CD4-positive, CD25-positive, alpha-beta regulatory T cell (primary cell): ENCODE results near the gene TNFRSF25. TPM values are rescaled to one million over a fixed set of nuclear protein-coding genes. Genes with fewer than 3 reads are reported as not detected.
A peak's percentile ranks its signal among the peaks of the same experiment; 100 is the strongest.

Source experiments
- ATAC-seq, 2 donors: fragments of 150-1000 bp; cut with Tn5 transposase; one replicate each; pipeline ENCODE4 v1.10.0; 2021; ENCODE audit warnings: low read depth in 2 of 2, moderate number of reproducible peaks in 2 of 2, moderate library complexity in 1 of 2
- DNase-seq, 3 donors: peaks; one replicate each; pipeline versions ENCODE4 v3.0.0 to v3.0.0-alpha.2; 2012 to 2022; ENCODE audit warnings: mixed read lengths in 1 of 3
- H3K27ac ChIP-seq: one replicate; pipeline ENCODE4 v1.7.0; 2013; ENCODE audit warnings: mild to moderate bottlenecking, low read length; ENCODE audit not compliant: insufficient read depth, poor library complexity, severe bottlenecking
- H3K27me3 ChIP-seq: one replicate; pipeline ENCODE4 v1.7.0; 2013; ENCODE audit warnings: low read length; ENCODE audit not compliant: control insufficient read depth, insufficient read depth
- H3K36me3 ChIP-seq: one replicate; pipeline ENCODE4 v1.7.0; 2013; ENCODE audit warnings: mild to moderate bottlenecking, low read length, moderate library complexity; ENCODE audit not compliant: control insufficient read depth, insufficient read depth
- H3K4me1 ChIP-seq: 2 replicates; pipeline ENCODE4 v1.7.0; 2013; ENCODE audit warnings: mild to moderate bottlenecking, low read length; ENCODE audit not compliant: insufficient read depth, control insufficient read depth, poor library complexity, severe bottlenecking
- H3K4me3 ChIP-seq: one replicate; pipeline ENCODE4 v1.7.0; 2013; ENCODE audit warnings: low read depth, mild to moderate bottlenecking, low read length, moderate library complexity
- H3K9me3 ChIP-seq, 2 experiments: 1 replicate in 1 of 2; 2 replicates in 1 of 2; pipeline ENCODE4 v1.7.0; 2013; ENCODE audit warnings: low read length in 2 of 2, mild to moderate bottlenecking in 1 of 2, moderate library complexity in 1 of 2; ENCODE audit not compliant: control insufficient read depth in 2 of 2
- H3K27ac Mint-ChIP-seq, 3 donors: one replicate each; pipeline ENCODE4 v1.8.0; 2020 to 2022; ENCODE audit warnings: mild to moderate bottlenecking in 3 of 3, mixed read lengths in 3 of 3, moderate library complexity in 2 of 3
- H3K27me3 Mint-ChIP-seq: one replicate; pipeline ENCODE4 v1.8.0; 2022; ENCODE audit warnings: mild to moderate bottlenecking, mixed read lengths
- H3K36me3 Mint-ChIP-seq: one replicate; pipeline ENCODE4 v1.8.0; 2020; ENCODE audit warnings: mixed read lengths
- H3K4me1 Mint-ChIP-seq, 4 donors: one replicate each; pipeline ENCODE4 v1.8.0; 2020 to 2022; ENCODE audit warnings: mixed read lengths in 4 of 4, mild to moderate bottlenecking in 1 of 4
- H3K4me3 Mint-ChIP-seq, 4 donors: one replicate each; pipeline ENCODE4 v1.8.0; 2020 to 2022; ENCODE audit warnings: mild to moderate bottlenecking in 4 of 4, mixed read lengths in 4 of 4, moderate library complexity in 3 of 4
- H3K9me3 Mint-ChIP-seq, 7 donors: one replicate each; pipeline ENCODE4 v1.8.0; 2020 to 2022; ENCODE audit warnings: mixed read lengths in 7 of 7, mild to moderate bottlenecking in 3 of 7, moderate library complexity in 2 of 7
- polyA plus RNA-seq, 4 donors: library from polyadenylated mRNA; unstranded; fragments of 300-500 nt; fragmentation: Illumina TruSeq; gene quantifications; one replicate each; pipeline ENCODE4 v1.2.3, GENCODE V29; 2021
- total RNA-seq: library from RNA; stranded (reverse); gene quantifications from one replicate; pipeline ENCODE4 v1.2.3, GENCODE V29; 2022

TNFRSF25 gene
- total and polyA plus RNA-seq, 5 donors from 2014 or later, result 23.3 to 258 (median 31.4) TPM

DNA sequence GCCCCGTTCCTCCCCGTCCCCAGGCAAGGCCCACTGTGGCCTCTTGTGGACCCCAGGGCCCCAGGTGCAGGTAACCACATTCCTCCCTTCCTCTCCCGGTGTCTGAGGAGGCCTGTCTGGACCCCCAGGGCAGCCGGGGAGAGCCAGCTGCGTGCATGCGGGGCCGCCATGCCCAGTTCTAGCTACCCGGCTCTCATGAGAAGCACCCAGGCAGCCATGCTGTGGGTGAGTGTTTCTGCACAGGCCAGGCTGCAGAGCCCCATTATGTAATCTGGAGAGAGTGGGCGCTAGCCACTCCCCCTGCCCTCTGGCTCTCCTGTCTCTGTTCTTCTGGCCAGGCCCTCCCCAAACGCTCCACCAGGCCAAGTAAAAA lies 43.9 kb upstream of the TNFRSF25 start:
- no peaks in the 10 kb centered on the region for H3K36me3 ChIP-seq
- no peak overlapping the region for H3K27ac ChIP-seq
- H3K4me3 ChIP-seq, result no peak overlapping the region
- no peaks in the 10 kb centered on the region for H3K36me3 Mint-ChIP-seq
- DNase-seq (no peak), ATAC-seq (no peak)
- no peaks in the 10 kb centered on the region for H3K4me1 ChIP-seq
- H3K27me3 Mint-ChIP-seq, result peaks cover 4% of the 10 kb centered on the region
- H3K27me3 ChIP-seq, result no peaks in the 10 kb centered on the region
- no peaks in the 10 kb centered on the region for H3K9me3 Mint-ChIP-seq
- no peak overlapping the region for H3K27ac Mint-ChIP-seq
- H3K9me3 ChIP-seq, result no peaks in the 10 kb centered on the region
- no peak overlapping the region for H3K4me3 Mint-ChIP-seq
- no peaks in the 10 kb centered on the region for H3K4me1 Mint-ChIP-seq

DNA sequence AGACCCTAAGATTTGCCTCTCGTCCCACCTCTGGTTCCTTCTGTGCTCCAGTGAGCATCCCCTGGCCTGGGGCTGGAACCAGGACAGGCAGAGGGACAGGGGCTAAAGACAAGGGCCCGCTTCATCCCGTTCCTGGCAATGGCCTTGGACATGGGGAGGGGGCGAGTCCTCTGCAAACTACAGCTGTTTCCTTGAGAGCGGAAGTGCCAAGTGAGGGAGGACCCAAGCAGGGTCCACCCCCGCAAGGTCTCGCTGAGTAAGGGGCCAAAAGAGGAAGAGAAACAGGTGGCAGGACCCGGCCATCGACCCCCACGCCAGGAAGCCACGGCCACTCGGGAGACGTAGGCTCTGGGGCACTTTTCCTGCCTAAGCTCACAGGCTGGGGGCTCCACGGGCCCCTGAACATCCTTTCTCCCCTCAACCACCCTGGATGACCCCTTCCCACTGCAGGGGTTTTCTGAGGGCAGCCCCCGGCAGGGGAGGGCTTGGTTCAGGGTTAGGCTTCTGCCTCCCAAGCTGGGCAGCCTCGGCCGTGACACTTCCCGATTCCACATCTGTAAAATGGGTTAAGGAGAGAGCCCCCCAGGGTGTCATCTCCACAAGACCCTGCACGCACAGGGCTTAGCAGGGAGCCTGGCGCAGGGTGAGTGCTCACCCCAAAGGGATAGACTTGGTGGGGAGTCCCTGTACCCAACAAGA lies 43.4 kb upstream of the TNFRSF25 start:
- H3K9me3 Mint-ChIP-seq, result no peaks in the 10 kb centered on the region
- no peaks in the 10 kb centered on the region for H3K36me3 Mint-ChIP-seq

DNA sequence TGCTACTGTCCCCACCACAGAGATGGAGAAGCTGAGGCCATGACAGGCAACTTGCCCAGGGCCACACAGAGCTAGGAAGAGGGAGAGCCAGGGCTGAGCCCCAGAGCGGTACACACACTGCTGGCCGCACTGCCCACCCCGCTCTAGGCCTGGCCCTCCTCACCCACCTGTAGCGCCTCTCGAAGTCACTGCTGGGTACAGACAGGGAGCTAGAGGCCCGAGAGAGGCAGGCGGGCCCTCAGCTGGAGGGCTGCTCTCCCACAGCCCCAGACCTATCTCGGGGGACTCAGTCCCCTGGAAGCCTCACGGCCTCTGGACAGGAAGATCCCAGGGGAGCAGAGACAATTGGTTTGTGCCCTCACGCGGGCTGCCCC lies 42.8 kb upstream of the TNFRSF25 start:
- H3K4me3 Mint-ChIP-seq, result no peak overlapping the region
- H3K36me3 ChIP-seq, result no peaks in the 10 kb centered on the region
- no peaks in the 10 kb centered on the region for H3K9me3 ChIP-seq
- H3K4me3 ChIP-seq, result no peak overlapping the region
- no peak overlapping the region for H3K27ac ChIP-seq
- ATAC-seq, result no peak
- no peaks in the 10 kb centered on the region for H3K9me3 Mint-ChIP-seq
- no peaks in the 10 kb centered on the region for H3K4me1 Mint-ChIP-seq
- no peak overlapping the region for H3K27ac Mint-ChIP-seq
- H3K27me3 Mint-ChIP-seq, result peaks cover 4% of the 10 kb centered on the region
- no peaks in the 10 kb centered on the region for H3K4me1 ChIP-seq
- H3K27me3 ChIP-seq, result no peaks in the 10 kb centered on the region
- no peak for DNase-seq
- no peaks in the 10 kb centered on the region for H3K36me3 Mint-ChIP-seq

More for the DNA sequence above, 43.4 kb upstream of the TNFRSF25 start:
- Histone ChIP-seq H3K27me3 (no peaks in the 10 kb centered on the region), H3K27ac (no peak overlapping the region), H3K4me1 (no peaks in the 10 kb centered on the region), H3K9me3 (no peaks in the 10 kb centered on the region), H3K4me3 (no peak overlapping the region), H3K36me3 (no peaks in the 10 kb centered on the region)
- ATAC-seq (no peak), DNase-seq (no peak)
- Mint-ChIP-seq H3K27me3 (peaks cover 4% of the 10 kb centered on the region), H3K4me3 (no peak overlapping the region), H3K27ac (no peak overlapping the region), H3K4me1 (no peaks in the 10 kb centered on the region)

DNA sequence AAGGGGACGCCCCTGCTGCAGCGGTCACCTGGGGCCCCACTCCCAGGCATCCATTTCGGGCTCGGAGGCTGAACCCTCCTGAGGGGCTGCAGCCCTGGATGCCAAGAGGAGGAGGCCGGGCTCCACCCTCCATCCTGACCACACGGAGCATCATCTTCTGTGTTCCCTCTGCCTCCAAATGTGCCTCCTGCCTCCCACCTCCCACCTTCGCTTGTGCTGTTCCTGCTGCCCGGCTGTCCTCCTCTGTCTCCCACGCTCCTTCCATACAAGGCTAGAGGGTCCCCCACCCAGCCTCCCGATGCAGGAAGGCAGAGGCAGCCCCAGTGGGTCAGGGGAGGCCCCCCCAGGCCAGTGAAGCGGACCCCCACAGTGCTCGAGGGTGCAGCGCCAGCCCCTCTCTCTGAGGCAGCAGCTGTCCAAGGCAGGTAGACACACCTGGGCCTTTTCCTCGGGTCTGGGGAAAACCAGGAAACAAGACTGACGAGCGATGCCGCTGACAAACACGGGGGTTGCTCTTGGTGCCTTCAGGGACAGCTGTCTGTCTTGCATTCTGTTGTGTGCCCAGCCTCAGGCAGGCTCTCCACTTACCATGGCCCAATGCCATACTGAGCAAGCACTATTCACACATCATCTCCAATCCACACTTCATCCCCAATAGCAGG lies 42.3 kb upstream of the TNFRSF25 start:
- Mint-ChIP-seq H3K4me3 (no peak overlapping the region), H3K4me1 (no peaks in the 10 kb centered on the region), H3K27ac (no peak overlapping the region), H3K27me3 (peaks cover 4% of the 10 kb centered on the region), H3K36me3 (no peaks in the 10 kb centered on the region), H3K9me3 (no peaks in the 10 kb centered on the region)
- ATAC-seq (no peak), DNase-seq (no peak)
- H3K27ac ChIP-seq, result no peak overlapping the region
- no peaks in the 10 kb centered on the region for H3K4me1 ChIP-seq
- H3K36me3 ChIP-seq, result no peaks in the 10 kb centered on the region
- H3K27me3 ChIP-seq, result no peaks in the 10 kb centered on the region
- H3K9me3 ChIP-seq, result no peaks in the 10 kb centered on the region
- H3K4me3 ChIP-seq, result no peak overlapping the region

DNA sequence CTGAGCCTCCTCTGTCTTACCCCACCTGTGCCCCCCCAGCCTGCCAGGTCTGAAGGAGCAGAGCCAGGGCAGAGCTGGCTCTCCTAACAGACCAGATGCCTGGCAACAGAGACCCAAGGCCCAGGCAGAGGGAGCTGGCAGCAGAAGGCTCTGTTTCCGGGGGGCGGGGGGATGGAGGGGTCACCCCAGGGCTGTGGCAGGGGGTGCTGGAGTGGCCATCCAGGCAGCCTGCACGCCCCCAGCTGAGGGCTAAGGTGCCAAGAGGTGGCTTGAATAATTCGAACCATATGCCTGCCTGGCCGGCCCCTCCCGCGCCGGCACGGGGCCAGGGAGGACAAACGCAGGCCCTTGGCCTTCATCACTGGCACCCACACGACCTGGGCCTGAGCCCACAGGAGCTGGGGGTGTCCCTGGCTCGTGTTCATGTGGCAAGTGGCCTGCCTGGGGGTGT lies 41.5 kb upstream of the TNFRSF25 start:
- no peaks in the 10 kb centered on the region for H3K9me3 ChIP-seq
- H3K36me3 Mint-ChIP-seq, result no peaks in the 10 kb centered on the region
- H3K36me3 ChIP-seq, result no peaks in the 10 kb centered on the region
- no peak for DNase-seq
- no peaks in the 10 kb centered on the region for H3K4me1 ChIP-seq
- no peak overlapping the region for H3K4me3 Mint-ChIP-seq
- H3K4me1 Mint-ChIP-seq, result no peaks in the 10 kb centered on the region
- no peak overlapping the region for H3K27ac ChIP-seq
- H3K27me3 Mint-ChIP-seq, result peaks cover 4% of the 10 kb centered on the region
- ATAC-seq, result no peak
- no peak overlapping the region for H3K27ac Mint-ChIP-seq
- no peak overlapping the region for H3K4me3 ChIP-seq
- no peaks in the 10 kb centered on the region for H3K27me3 ChIP-seq
- H3K9me3 Mint-ChIP-seq, result no peaks in the 10 kb centered on the region

DNA sequence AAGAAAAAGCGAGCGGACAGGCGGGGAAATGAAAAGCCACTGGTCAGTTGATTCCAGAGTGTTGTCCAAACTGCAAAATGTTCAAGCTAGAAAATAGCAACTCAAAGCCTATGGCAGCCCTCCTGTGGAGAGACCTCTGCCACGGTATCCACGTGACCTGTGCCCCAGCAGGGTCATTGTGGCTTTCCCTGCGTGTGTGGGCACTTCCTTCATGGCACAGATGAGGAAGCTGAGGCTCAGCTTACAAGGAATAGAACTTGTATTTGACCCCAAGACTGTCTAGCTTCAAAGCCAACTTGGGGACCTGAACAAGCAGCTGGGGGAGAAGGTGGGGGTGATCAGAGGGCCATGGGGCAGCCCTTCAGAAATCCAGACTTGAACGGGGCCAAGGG lies 41.1 kb upstream of the TNFRSF25 start:
- Histone ChIP-seq H3K27me3 (no peaks in the 10 kb centered on the region), H3K36me3 (no peaks in the 10 kb centered on the region), H3K4me1 (no peaks in the 10 kb centered on the region), H3K4me3 (no peak overlapping the region), H3K9me3 (no peaks in the 10 kb centered on the region), H3K27ac (no peak overlapping the region)
- no peaks in the 10 kb centered on the region for H3K4me1 Mint-ChIP-seq
- no peaks in the 10 kb centered on the region for H3K36me3 Mint-ChIP-seq
- H3K27ac Mint-ChIP-seq, result no peak overlapping the region
- H3K27me3 Mint-ChIP-seq, result peaks cover 4% of the 10 kb centered on the region
- ATAC-seq (no peak), DNase-seq (no peak)
- no peak overlapping the region for H3K4me3 Mint-ChIP-seq
- no peaks in the 10 kb centered on the region for H3K9me3 Mint-ChIP-seq

DNA sequence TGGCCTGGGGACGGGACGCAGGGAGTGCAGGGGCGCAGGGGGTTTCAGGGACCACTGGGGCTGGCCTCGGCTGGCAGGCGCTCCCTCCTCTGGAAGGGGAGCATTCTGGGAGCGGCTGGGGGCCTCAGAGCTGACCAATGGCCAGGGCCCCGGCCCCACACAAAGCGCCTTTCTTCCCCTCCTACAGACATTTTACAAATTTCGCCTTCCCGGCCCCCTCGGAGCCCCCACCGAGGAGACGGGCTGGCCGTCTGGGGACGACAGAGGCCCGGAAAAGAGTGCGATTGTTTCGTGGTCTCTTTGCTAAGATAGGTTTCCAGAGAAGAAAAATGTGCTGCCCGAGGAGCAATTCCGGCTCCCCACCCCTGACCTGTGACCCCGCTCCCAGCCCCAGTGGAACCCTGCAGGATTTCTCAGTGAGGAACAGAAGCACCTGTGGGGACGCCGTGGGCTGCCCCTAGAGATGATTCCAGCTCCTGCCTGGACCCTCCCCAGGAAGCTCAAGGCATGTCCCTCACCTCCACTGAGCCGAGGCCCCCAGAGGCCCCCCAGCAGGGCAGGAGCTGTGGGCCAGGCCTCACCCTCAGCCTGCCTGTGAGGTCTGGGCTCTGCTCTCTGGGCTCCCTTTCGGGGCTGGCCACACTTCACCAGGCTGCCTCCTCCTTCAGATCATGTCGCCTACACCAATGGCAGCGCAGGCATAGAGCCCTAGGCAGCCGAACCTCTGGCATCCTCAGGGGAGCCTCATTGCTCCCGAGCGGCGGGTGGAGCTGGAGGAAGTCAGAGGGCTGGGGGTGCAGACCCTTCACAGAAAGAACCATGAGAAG lies 40.5 kb upstream of the TNFRSF25 start:
- no peak overlapping the region for H3K27ac Mint-ChIP-seq
- no peaks in the 10 kb centered on the region for H3K36me3 ChIP-seq
- no peaks in the 10 kb centered on the region for H3K9me3 Mint-ChIP-seq
- DNase-seq (no peak), ATAC-seq (no peak)
- no peak overlapping the region for H3K27ac ChIP-seq
- H3K9me3 ChIP-seq, result no peaks in the 10 kb centered on the region
- H3K4me1 Mint-ChIP-seq, result no peaks in the 10 kb centered on the region
- H3K36me3 Mint-ChIP-seq, result no peaks in the 10 kb centered on the region
- H3K4me1 ChIP-seq, result no peaks in the 10 kb centered on the region
- peak overlapping the region in 1 of 4 donors; percentile 78 for H3K4me3 Mint-ChIP-seq
- peaks cover 4% of the 10 kb centered on the region for H3K27me3 Mint-ChIP-seq
- no peak overlapping the region for H3K4me3 ChIP-seq
- H3K27me3 ChIP-seq, result no peaks in the 10 kb centered on the region
